HUES48 (cell line): Measurements from ENCODE around the gene TNNC1.
A peak's percentile ranks its signal among the peaks of the same experiment; 100 is the strongest.

Experiments used
- H3K27ac ChIP-seq: one replicate; pipeline ENCODE4 v1.7.0; 2013; ENCODE audit warnings: low read depth, low read length, inconsistent platforms
- H3K27me3 ChIP-seq: 2 replicates; pipeline ENCODE4 v1.6.1; 2013; ENCODE audit warnings: mild to moderate bottlenecking, low read length; ENCODE audit not compliant: control insufficient read depth, insufficient read depth
- H3K36me3 ChIP-seq: 2 replicates; pipeline ENCODE4 v1.6.1; 2013; ENCODE audit warnings: low read length; ENCODE audit not compliant: control insufficient read depth, insufficient read depth
- H3K4me1 ChIP-seq: 2 replicates; pipeline ENCODE4 v1.6.1; 2013; ENCODE audit warnings: mild to moderate bottlenecking, low read length; ENCODE audit not compliant: control insufficient read depth, insufficient read depth
- H3K4me3 ChIP-seq: 2 replicates; pipeline ENCODE4 v1.5.1; 2013; ENCODE audit warnings: mild to moderate bottlenecking, low read depth, low read length
- H3K9ac ChIP-seq: 2 replicates; pipeline ENCODE4 v1.6.1; 2013; ENCODE audit warnings: mild to moderate bottlenecking, low read depth, low read length, moderate library complexity
- H3K9me3 ChIP-seq: 2 replicates; pipeline ENCODE4 v1.6.1; 2013; ENCODE audit warnings: low read length; ENCODE audit not compliant: control insufficient read depth, insufficient read depth

The TNNC1 gene

GRCh38 chr3:52471371-52472238 lies 17.8 kb upstream of the TNNC1 start:
- Histone ChIP-seq H3K4me3 (no peak overlapping the region), H3K27me3 (no peaks in the 10 kb centered on the region), H3K4me1 (no peaks in the 10 kb centered on the region), H3K9ac (no peak overlapping the region), H3K36me3 (peaks cover 76% of the 10 kb centered on the region), H3K9me3 (no peaks in the 10 kb centered on the region), H3K27ac (no peak overlapping the region)

DNA sequence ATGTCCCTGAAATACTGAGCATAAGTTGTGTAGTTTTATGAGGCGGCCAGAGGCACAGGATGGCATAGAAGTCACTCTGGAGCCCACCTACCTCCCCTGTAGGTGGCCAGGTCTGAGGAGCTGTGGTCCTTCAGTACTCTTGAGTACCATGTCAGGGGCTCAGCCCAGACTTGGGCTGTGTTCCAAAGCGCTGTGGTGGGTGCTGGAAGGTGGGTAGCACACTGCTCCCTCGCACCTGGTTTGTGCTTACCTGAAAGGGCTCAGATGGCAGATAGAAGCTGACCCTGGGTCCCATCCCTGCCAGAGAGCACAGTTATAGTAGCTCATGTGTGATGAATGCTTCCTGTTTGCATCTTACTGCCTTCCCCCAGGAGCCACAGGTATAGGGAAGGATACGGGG lies 17.1 kb upstream of the TNNC1 start:
- Histone ChIP-seq H3K27ac (no peak overlapping the region), H3K9ac (no peak overlapping the region), H3K27me3 (no peaks in the 10 kb centered on the region), H3K36me3 (peaks cover 73% of the 10 kb centered on the region), H3K4me3 (no peak overlapping the region), H3K4me1 (no peaks in the 10 kb centered on the region), H3K9me3 (no peaks in the 10 kb centered on the region)

DNA sequence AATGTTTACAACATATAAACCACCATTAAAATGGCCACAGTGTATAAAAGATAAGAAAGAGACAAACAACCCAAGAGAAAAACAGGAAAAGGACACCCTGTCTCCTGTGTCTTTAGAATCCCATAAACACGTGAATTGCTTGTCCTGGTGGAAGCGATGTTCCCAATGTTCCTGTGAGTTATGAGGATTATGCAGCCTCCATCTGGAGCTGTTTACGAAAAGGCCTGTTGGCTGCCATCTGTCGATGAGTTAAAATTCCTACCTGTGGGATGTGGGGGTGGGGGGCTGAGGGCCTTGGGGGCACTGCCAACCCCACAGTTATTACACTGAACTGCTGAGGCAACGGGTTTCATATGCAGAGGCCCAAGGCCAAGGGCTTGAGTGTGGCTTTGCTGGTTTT lies 15.2 kb upstream of the TNNC1 start:
- Histone ChIP-seq H3K27me3 (no peaks in the 10 kb centered on the region), H3K36me3 (peaks cover 74% of the 10 kb centered on the region), H3K27ac (no peak overlapping the region), H3K4me1 (no peaks in the 10 kb centered on the region), H3K9ac (no peak overlapping the region), H3K9me3 (no peaks in the 10 kb centered on the region), H3K4me3 (no peak overlapping the region)

- Histone ChIP-seq H3K9ac (no peak overlapping the region), H3K36me3 (peaks cover 70% of the 10 kb centered on the region), H3K9me3 (no peaks in the 10 kb centered on the region), H3K27me3 (no peaks in the 10 kb centered on the region), H3K4me1 (no peaks in the 10 kb centered on the region), H3K27ac (no peak overlapping the region), H3K4me3 (no peak overlapping the region)
These were observed 14.5 kb upstream of the TNNC1 start for GRCh38 chr3:52468336-52468735.

DNA sequence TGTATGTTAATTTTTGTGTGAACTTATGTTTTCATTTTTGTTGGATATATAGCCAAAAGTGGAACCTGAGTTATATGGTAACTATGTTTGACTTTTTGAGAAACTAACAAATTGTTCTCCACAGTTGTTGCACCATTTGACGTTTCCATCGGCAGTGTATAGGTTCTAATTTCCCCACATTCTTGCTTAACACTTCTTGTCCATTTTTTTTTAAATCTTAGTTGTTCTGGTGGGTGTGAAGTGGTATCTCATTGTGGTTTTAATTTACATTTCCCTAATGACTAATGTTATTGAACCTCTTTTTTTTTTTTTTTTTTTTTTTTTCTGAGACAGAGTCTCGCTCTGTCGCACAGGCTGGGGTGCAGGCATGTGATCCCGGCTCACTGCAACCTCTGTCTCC lies 9.6 kb upstream of the TNNC1 start:
- H3K9ac ChIP-seq: no peak overlapping the region
- no peak overlapping the region for H3K4me3 ChIP-seq
- H3K4me1 ChIP-seq: no peaks in the 10 kb centered on the region
- H3K36me3 ChIP-seq: peaks cover 79% of the 10 kb centered on the region
- H3K27me3 ChIP-seq: no peaks in the 10 kb centered on the region
- no peaks in the 10 kb centered on the region for H3K9me3 ChIP-seq
- no peak overlapping the region for H3K27ac ChIP-seq

DNA sequence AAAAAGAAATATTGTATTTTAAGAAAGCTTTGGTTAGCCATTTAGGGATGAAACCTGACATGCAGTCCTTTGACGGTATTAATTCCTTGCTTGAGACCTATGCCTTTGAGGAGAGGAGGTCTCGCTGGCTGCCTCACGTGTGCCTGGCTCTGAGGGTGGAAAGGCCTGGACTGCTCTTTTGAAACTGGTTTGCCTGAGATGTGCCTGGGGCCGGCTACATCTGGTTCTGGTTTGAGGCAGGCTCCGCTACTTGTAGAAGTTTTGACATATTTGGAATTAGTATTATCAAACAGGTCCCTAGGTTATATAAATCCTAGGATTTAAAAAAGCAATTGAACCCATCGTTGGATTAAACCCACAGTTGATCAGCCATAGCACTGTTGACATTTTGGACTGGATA lies 8.0 kb upstream of the TNNC1 start:
- Histone ChIP-seq H3K4me1 (peaks cover 4% of the 10 kb centered on the region; the same call in 1 of the 2 replicates), H3K9me3 (no peaks in the 10 kb centered on the region), H3K36me3 (peaks cover 82% of the 10 kb centered on the region), H3K27me3 (no peaks in the 10 kb centered on the region), H3K9ac (no peak overlapping the region), H3K27ac (no peak overlapping the region), H3K4me3 (no peak overlapping the region)

- Histone ChIP-seq H3K4me1 (peaks cover 15% of the 10 kb centered on the region; the same call in 1 of the 2 replicates), H3K9me3 (no peaks in the 10 kb centered on the region), H3K27ac (no peak overlapping the region), H3K36me3 (peaks cover 60% of the 10 kb centered on the region), H3K27me3 (no peaks in the 10 kb centered on the region), H3K4me3 (no peak overlapping the region), H3K9ac (no peak overlapping the region)
These were observed 5.1 kb upstream of the TNNC1 start for GRCh38 chr3:52458770-52459545.

DNA sequence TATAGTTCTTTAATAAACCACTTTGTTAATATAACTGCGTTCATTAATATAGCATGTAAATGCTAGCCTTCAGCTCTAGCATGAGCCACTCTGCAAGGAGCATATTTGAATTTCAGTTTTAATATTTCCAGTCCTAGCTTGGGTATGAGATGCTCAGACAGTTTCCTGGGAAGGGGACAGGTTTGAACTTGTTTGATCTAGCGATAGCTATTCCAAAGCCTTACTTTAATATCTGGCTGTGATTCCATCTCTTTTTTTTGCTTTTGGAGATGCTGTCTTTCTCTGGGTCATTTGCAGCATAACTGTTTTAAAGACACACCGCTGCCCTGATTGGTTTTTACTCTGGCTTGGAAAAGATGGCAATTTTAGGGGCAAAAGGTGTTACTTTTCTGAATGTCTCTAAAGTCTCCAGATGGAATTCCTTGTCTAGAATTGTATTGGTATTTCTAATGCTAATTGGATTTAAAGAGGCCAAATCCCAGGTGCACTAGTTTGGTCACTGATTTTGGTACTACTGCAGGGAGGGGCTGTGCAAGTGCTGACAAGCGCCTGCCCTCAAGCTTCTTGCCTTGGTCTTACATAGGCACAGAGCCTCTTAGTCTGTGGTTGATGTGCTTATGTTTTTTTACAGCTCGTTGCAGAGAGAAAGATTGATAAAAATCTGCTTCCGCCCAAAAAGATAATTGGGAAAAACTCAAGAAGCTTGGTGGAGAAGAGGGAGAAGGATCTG lies 4.4 kb upstream of the TNNC1 start:
- H3K36me3 ChIP-seq: peaks cover 57% of the 10 kb centered on the region
- H3K4me3 ChIP-seq: no peak overlapping the region
- H3K27me3 ChIP-seq: no peaks in the 10 kb centered on the region
- H3K27ac ChIP-seq: no peak overlapping the region
- no peak overlapping the region for H3K9ac ChIP-seq
- H3K9me3 ChIP-seq: no peaks in the 10 kb centered on the region
- peaks cover 15% of the 10 kb centered on the region; the same call in 1 of the 2 replicates for H3K4me1 ChIP-seq

DNA sequence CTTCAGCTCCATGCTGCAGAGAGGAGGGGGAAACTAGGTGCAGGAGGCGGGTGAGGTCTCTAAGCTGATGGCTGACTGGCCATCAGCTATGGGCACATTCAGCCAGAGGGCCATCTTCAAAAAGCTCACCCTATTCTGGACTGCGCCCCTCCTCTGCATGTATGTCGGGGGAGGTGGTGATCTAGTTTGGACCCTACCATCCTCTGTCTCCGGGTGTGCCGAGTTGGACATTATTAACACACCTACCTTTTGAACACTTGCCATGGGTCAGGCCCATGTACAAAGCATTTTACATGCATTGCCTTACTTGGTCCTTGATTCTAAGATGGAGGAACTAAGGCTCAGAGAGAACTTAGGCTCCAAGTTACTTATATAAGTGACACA lies 3.0 kb upstream of the TNNC1 start:
- peak overlapping the region; percentile 88 for H3K4me3 ChIP-seq
- H3K9me3 ChIP-seq: no peaks in the 10 kb centered on the region
- H3K4me1 ChIP-seq: peaks cover 15% of the 10 kb centered on the region; the same call in 1 of the 2 replicates
- peak overlapping the region; percentile 55 for H3K9ac ChIP-seq
- peaks cover 46% of the 10 kb centered on the region for H3K36me3 ChIP-seq
- no peak overlapping the region for H3K27ac ChIP-seq
- no peaks in the 10 kb centered on the region for H3K27me3 ChIP-seq

- peak overlapping the region; percentile 42 for H3K27ac ChIP-seq
- H3K4me1 ChIP-seq: peaks cover 15% of the 10 kb centered on the region; the same call in 1 of the 2 replicates
These were observed 2.4 kb upstream of the TNNC1 start for GRCh38 chr3:52456169-52456799.

More at GRCh38 chr3:52456169-52456799, 2.4 kb upstream of the TNNC1 start:
- Histone ChIP-seq H3K9ac (peak overlapping the region; percentile 55), H3K4me3 (peak overlapping the region; percentile 88), H3K36me3 (peaks cover 43% of the 10 kb centered on the region), H3K27me3 (no peaks in the 10 kb centered on the region), H3K9me3 (no peaks in the 10 kb centered on the region)
